HG03108 (cell line): ENCODE results near the gene SCFD1.

ENCODE experiments used
- ATAC-seq: cut with Tn5 transposase; IDR thresholded peaks from one replicate; pipeline ENCODE4 v1.9.1; 2021; ENCODE audit warnings: moderate library complexity; ENCODE audit not compliant: unreplicated experiment

SCFD1 gene

GRCh38 chr14:30751646-30752416, 129.7 kb downstream of the SCFD1 start:
- no peak for ATAC-seq

- ATAC-seq = no peak
Observed at GRCh38 chr14:30753452-30753851, 131.3 kb downstream of the SCFD1 start.

- no peak for ATAC-seq
Observed at GRCh38 chr14:30754778-30755177, 132.7 kb downstream of the SCFD1 start.

- ATAC-seq = no peak
Observed at GRCh38 chr14:30756594-30756993, 134.5 kb downstream of the SCFD1 start.

GRCh38 chr14:30757082-30757481, 135.0 kb downstream of the SCFD1 start:
- ATAC-seq = no peak

- no peak for ATAC-seq
Observed at GRCh38 chr14:30759172-30760125, 137.3 kb downstream of the SCFD1 start.

GRCh38 chr14:30763891-30764290, 141.8 kb downstream of the SCFD1 start:
- no peak for ATAC-seq

- no peak for ATAC-seq
Observed at GRCh38 chr14:30767624-30768023, 145.5 kb downstream of the SCFD1 start.

- ATAC-seq = no peak
Observed at GRCh38 chr14:30768791-30769190, 146.7 kb downstream of the SCFD1 start.

GRCh38 chr14:30770376-30770775, 148.3 kb downstream of the SCFD1 start:
- no peak for ATAC-seq

- ATAC-seq = no peak
Observed at GRCh38 chr14:30771595-30771994, 149.5 kb downstream of the SCFD1 start.

- no peak for ATAC-seq
Observed at GRCh38 chr14:30779210-30779609, 157.1 kb downstream of the SCFD1 start.
